ENCODE measurements around the gene CHURC1.

Gene CHURC1

GRCh38 chr14:64968167-64968566 lies 53.9 kb downstream of the CHURC1 start:
- Histone ChIP-seq H4K20me1 (ENCODE audit: insufficient read depth, low read length) (no peaks in the 10 kb centered on the region), H3K9ac (ENCODE audit: low read length) (no peak overlapping the region), H3K27ac (ENCODE audit: low read depth, low read length, poor library complexity, severe bottlenecking) (no peak overlapping the region), H2AFZ (ENCODE audit: low read length) (no peak overlapping the region), H3K4me2 (ENCODE audit: low read length) (no peak overlapping the region), H3K36me3 (ENCODE audit: insufficient read depth, low read length) (no peaks in the 10 kb centered on the region), H3K9me2 (ENCODE audit: low read depth, low read length) (no peaks in the 10 kb centered on the region), H3K79me2 (ENCODE audit: insufficient read depth, low read length) (no peaks in the 10 kb centered on the region), H3K27me3 (ENCODE audit: insufficient read depth, low read length) (peaks cover 6% of the 10 kb centered on the region; the same call in 1 of the 2 replicates), H3K9me3 (ENCODE audit: low read length) (no peaks in the 10 kb centered on the region), H3K4me1 (ENCODE audit: insufficient read depth, low read length, severe bottlenecking) (peaks cover 11% of the 10 kb centered on the region), H3F3A (ENCODE audit: insufficient read depth, low read length) (no peaks in the 10 kb centered on the region), H3K4me3 (ENCODE audit: low read depth, low read length, poor library complexity, severe bottlenecking) (no peak overlapping the region)
- TF ChIP-seq EZH2 (IDR thresholded peaks at IDR 0.05; ENCODE audit: borderline replicate concordance, low read length) (no peak), CTCF (IDR thresholded peaks at IDR 0.05; ENCODE audit: low read length) (no peak)

- Histone ChIP-seq H3K27me3 (ENCODE audit: insufficient read depth, low read length) (peaks cover 6% of the 10 kb centered on the region; the same call in 1 of the 2 replicates), H3K36me3 (ENCODE audit: insufficient read depth, low read length) (no peaks in the 10 kb centered on the region), H3K4me2 (ENCODE audit: low read length) (no peak overlapping the region), H3K9me3 (ENCODE audit: low read length) (no peaks in the 10 kb centered on the region), H3K79me2 (ENCODE audit: insufficient read depth, low read length) (no peaks in the 10 kb centered on the region), H3K9me2 (ENCODE audit: low read depth, low read length) (no peaks in the 10 kb centered on the region), H3K9ac (ENCODE audit: low read length) (no peak overlapping the region), H3F3A (ENCODE audit: insufficient read depth, low read length) (no peaks in the 10 kb centered on the region), H2AFZ (ENCODE audit: low read length) (no peak overlapping the region), H3K27ac (ENCODE audit: low read depth, low read length, poor library complexity, severe bottlenecking) (no peak overlapping the region), H3K4me3 (ENCODE audit: low read depth, low read length, poor library complexity, severe bottlenecking) (no peak overlapping the region), H4K20me1 (ENCODE audit: insufficient read depth, low read length) (no peaks in the 10 kb centered on the region), H3K4me1 (ENCODE audit: insufficient read depth, low read length, severe bottlenecking) (peaks cover 11% of the 10 kb centered on the region)
- TF ChIP-seq EZH2 (IDR thresholded peaks at IDR 0.05; ENCODE audit: borderline replicate concordance, low read length) (no peak), CTCF (IDR thresholded peaks at IDR 0.05; ENCODE audit: low read length) (no peak)
Observed at GRCh38 chr14:64968651-64969050, 54.4 kb downstream of the CHURC1 start.

- Histone ChIP-seq H4K20me1 (ENCODE audit: insufficient read depth, low read length) (no peaks in the 10 kb centered on the region), H3K9ac (ENCODE audit: low read length) (no peak overlapping the region), H3F3A (ENCODE audit: insufficient read depth, low read length) (no peaks in the 10 kb centered on the region), H3K4me2 (ENCODE audit: low read length) (no peak overlapping the region), H3K9me2 (ENCODE audit: low read depth, low read length) (no peaks in the 10 kb centered on the region), H3K4me3 (ENCODE audit: low read depth, low read length, poor library complexity, severe bottlenecking) (no peak overlapping the region), H3K27ac (ENCODE audit: low read depth, low read length, poor library complexity, severe bottlenecking) (no peak overlapping the region), H3K79me2 (ENCODE audit: insufficient read depth, low read length) (no peaks in the 10 kb centered on the region), H3K36me3 (ENCODE audit: insufficient read depth, low read length) (no peaks in the 10 kb centered on the region), H3K4me1 (ENCODE audit: insufficient read depth, low read length, severe bottlenecking) (peaks cover 11% of the 10 kb centered on the region), H3K27me3 (ENCODE audit: insufficient read depth, low read length) (peaks cover 6% of the 10 kb centered on the region; the same call in 1 of the 2 replicates), H3K9me3 (ENCODE audit: low read length) (no peaks in the 10 kb centered on the region), H2AFZ (ENCODE audit: low read length) (no peak overlapping the region)
- TF ChIP-seq CTCF (IDR thresholded peaks at IDR 0.05; ENCODE audit: low read length) (no peak), EZH2 (IDR thresholded peaks at IDR 0.05; ENCODE audit: borderline replicate concordance, low read length) (no peak)
Observed at GRCh38 chr14:64970041-64970440, 55.8 kb downstream of the CHURC1 start.

Measured in OCI-LY1 (cell line).